NCI-H2196 treated with DMSO at 0.1 percent for 48 hours (cell line): ENCODE data around the gene CRMP1.
A peak's percentile ranks its signal among the peaks of the same experiment; 100 is the strongest.

Experiments
- DNase-seq: peaks from one replicate; lab custom pipeline; 2025; ENCODE audit not compliant: unreplicated experiment; lab: John Stamatoyannopoulos, UW

The CRMP1 gene

DNA sequence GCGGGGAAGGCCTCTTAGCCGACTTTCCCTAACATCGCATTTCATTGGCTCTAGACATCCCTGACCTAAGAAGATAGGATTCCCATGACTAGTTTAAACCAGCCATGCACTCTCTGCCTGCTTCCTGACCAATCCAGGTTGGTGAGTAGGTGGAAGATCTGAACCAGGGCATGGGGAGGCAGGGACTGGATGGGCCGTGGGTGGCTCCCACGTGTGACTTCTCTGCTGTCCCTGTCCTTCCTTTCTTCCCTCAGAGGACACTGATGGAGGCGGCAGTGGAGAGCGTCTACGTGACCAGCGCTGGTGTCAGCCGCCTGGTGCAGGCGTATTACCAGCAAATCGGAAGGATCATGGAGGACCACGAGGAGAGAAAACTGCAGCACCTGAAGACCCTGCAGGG lies 91.2 kb downstream of the CRMP1 start:
- DNase-seq = no peak

DNA sequence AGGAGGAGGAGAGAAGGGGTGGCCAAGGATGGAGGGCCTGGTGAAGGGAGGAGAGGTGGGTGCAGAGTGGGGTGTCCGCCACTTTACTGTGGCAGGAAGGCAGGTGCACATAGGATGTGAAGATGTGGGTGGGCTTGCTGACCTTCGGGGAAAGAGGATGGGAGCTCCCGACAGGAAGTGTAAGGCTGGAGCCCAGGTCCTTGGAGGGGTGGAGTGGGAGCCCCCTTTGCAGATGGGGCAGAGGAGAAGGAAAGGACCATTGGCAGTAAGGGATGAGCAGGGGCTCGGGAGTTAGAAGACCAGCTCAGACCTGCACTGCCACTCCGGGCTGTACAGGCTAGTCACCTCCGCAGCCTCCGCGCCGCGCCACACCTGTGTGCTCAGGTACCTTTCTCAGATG lies 92.4 kb downstream of the CRMP1 start:
- no peak for DNase-seq

DNA sequence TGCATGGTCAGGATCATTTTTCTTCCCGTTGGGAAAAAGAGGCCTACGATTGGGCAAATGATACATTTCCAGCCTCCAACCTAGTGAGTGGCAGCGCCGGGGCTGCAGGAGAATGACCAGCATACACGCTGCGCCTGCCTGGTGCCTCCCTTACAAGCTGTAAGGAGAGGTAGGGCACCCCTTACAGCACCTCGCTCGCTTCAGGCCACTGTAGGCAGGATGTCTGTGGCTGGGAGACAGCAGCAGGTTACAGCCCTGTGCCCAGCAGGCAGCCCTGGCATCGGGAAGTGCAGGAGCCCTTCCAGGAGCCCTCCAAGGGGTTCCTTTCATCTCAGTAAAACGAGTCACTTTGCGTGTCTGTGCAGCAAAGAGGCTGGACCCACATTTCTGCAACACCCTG lies 93.5 kb downstream of the CRMP1 start:
- no peak for DNase-seq

DNA sequence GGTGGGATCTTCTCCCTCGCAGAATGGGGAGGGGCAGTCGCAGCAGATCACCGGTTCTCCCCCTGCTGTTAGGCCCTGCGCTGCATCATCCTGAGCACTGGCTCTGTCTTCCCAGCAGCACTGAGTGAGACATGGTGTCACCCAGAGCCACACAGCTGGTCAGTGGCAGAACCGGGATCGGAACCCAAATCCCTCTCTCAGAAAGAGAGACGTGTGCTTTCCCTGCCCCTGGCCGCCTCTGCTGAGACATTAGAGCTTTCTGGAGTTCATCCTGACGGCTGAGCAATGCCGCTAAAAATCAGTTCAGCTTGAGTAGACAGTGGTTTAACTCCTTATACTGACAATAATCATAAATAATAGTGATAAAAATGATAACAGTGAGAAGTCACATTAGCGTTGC lies 93.9 kb downstream of the CRMP1 start:
- DNase-seq = no peak

DNA sequence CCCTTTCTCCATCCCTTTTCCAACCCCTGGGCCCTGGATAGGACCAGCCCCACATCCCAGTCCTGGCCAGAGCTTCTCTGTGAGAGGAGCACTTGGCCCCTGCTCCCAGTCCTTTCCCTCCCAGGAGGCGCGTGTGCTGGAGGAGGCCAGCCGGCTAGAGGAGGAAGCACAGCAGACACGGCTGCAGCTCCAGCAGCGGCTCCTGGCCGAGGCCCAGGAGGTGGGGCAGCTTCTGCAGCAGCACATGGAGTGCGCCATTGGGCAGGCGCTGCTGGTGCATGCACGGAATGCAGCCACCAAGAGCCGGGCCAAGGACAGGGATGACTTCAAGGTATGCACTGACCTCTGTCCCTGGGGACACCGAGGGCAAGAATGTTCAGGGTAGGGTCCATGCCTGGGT lies 94.4 kb downstream of the CRMP1 start:
- no peak for DNase-seq

DNA sequence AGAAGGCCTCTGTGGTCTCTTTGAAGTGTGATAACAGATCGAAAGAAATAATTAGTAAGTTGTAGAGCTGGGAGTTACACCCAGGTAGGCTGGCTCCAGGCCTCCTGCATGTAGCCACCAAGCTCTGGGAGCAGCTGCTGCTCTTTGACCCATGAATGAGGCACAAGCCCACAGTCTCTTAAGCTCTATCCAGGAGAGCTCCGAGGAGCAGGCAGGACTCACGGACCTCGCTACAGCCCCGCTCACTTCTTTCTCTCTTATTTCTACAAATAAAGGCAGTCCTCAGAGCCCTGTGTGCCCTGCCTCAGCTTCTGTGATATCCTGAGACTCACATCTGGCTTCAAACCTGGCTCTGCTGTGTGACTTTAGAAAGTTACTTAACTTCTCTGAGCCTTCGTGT lies 95.0 kb downstream of the CRMP1 start:
- DNase-seq = no peak

DNA sequence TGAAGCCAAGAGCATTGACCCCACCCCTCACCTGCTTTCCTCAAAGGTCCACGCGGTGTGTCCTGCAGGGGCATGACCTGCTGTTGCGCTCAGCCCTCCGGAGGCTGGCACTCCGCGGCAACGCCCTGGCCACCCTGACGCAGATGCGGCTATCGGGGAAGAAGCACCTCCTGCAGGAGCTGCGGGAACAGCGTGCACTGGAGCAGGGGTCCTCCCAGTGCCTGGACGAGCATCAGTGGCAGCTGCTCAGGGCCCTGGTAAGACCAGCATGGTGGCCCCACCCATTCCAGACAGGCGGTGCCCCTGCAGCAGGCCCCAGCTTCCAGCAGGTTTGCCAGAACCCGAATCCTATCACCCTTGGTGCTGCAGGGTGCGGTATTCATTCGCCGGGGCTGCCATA lies 95.9 kb downstream of the CRMP1 start:
- no peak for DNase-seq

DNA sequence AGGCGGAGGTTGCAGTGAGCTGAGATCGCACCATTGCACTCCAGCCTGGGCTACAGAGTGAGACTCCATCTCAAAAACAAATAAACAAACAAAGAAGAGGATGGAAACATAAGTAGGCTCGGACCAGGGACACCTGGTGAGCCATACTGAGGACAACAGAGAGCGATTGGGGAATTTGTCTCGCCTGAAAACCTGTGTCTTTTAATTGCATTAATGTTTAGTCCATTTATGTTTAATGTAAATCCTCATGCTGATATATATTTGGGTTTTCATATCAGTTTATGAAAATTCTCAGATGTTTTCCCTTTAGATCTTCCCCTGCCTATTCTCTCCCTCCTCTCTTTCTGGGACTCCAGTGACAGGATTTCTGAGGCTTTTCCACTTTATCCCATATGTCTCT lies 97.3 kb downstream of the CRMP1 start:
- no peak for DNase-seq

DNA sequence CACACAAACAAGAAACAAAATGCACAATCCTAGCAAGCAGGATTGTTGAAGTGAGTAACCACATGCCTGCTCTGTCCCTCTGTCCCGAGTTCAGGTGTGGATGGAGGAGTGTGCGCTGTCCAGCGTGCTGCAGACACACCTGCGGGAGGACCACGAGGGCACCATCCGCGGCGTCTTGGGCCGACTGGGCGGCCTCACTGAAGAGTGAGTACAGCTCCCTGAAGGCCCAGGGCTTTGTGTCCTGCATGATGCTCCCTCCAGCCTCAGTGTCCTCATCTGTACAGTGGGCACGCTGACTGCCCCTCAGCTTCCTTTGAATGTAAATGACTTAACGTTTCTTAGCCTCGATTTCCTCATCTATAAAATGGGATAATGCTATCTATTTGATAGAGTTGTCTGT lies 99.4 kb downstream of the CRMP1 start:
- no peak for DNase-seq

DNA sequence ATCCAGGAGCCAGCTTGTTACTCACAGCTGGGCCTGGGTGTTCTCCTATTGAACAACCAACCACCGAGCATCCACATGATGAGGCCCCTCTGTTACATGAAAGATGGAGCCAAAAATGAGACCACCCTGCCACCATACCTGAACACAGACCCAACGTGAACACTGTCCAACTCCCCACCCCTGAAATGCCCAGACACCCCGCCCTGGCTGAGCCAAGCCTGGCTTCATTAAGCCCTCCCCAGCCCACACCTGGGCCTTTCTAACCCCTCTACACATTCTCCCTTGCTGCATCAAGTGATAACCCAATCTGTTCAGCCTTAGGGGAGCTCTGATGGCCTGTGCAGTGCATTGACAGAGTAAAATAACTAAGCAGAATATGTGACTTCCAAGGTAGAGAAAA lies 101.2 kb downstream of the CRMP1 start:
- no peak for DNase-seq

DNA sequence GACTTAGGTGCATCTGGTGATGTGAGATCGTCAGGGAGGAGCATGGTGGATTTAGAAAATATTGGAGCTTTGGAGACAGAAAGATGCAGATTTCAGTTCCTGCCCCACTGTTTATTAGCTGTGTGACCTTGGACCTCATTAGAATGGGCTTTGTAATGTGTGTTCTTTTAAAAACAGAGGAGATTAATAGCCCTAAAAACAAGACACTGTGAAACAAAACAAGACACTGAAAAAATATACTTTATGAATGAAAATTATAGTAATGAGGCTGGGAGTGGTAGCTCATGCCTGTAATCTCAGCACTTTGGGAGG lies 102.4 kb downstream of the CRMP1 start:
- no peak for DNase-seq

DNA sequence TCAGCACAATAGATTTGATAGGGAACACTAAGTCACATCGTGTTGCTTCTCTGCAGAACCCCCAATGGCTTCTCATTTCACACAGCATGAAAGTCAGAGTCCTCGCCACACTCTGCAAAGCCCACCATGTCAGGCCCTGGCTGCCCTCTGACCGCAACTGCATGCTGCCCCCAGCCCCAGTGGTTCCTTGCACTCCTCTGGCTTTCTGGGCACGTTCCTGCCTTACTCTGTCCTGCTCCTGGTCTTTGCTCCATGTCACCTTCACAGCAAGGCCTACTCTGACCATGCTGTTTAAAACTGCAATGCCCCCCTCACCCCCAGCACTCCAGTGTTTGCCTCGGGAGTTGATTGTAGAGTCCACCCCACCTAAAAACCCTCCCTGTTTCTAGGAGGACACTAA lies 103.7 kb downstream of the CRMP1 start:
- DNase-seq = no peak

DNA sequence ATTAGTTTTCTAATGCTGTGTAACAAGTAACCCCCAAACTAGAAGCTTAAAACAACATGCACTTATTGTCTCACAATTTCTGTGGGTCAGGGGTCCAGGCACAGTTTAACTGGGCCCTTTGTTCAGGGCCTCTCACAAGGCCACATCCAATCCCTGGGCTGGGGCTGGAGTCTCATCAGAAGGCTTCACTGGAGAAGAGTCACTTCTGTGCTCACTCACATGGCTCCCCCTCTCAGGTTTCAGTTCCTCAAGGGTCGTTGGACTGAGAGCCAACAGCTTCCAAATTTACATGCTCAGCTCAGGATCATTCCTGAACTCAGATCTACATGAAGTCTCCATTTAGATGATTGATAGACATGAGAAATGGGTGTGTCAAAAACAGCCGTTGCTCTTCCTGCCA lies 104.7 kb downstream of the CRMP1 start:
- DNase-seq = no peak

DNA sequence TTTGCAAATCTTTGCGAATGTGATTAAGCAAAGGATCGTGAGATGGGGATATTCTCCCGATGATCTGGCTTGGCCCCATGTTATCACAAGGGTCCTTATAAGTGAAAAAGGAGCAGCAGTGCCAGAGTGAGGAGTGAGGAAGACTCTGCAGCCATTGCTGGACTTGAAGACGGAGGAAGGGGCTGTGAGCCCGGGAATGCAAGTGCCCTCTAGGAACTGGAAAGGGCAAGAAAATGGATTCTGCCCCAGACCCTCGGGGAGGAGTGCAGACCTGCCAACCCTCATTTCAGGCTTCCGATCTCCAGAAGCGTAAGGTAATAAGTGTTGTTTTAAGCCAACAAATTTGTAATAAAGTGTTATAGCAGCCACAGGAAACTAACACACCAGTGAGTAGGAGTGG lies 105.6 kb downstream of the CRMP1 start:
- DNase-seq = no peak

DNA sequence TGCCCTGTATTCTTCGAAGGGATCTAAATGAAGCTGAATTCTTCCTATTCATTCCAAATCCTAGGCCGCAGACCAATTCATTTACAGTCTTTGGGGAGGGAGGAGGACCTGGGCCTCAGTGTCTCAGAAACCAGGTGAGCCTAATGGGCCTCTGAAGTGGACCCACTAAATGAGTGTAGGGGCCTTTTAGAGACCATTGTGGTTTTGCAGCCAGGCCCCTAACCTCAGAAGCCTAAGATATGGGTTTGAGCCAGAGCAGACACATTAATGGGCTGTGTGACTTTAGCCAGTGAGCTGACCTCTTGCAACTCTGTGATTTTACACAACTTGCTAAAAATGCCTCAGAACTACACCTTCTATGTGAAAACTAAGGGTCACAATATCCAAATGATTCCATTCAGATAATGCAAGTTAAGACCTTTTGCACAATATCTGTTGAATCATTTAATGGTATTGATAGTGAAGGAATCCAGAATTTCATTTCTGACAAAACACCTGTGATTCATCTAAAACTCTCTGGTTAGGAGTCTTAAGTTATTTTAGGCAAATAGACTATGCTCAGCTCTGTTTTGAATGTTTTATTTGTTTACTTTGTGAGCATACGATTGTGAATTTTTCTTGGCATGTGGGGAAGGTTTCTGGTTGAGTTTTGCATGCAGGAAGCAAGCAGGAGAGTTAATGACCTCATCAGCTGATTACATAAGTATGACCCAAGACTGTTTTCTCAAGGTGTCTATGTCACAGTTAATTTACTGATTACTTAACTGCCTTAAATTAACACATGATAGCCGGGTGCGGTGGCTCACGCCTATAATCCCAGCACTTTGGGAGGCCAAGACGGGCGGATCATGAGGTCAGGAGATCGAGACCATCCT lies 106.8 kb downstream of the CRMP1 start:
- no peak for DNase-seq

DNA sequence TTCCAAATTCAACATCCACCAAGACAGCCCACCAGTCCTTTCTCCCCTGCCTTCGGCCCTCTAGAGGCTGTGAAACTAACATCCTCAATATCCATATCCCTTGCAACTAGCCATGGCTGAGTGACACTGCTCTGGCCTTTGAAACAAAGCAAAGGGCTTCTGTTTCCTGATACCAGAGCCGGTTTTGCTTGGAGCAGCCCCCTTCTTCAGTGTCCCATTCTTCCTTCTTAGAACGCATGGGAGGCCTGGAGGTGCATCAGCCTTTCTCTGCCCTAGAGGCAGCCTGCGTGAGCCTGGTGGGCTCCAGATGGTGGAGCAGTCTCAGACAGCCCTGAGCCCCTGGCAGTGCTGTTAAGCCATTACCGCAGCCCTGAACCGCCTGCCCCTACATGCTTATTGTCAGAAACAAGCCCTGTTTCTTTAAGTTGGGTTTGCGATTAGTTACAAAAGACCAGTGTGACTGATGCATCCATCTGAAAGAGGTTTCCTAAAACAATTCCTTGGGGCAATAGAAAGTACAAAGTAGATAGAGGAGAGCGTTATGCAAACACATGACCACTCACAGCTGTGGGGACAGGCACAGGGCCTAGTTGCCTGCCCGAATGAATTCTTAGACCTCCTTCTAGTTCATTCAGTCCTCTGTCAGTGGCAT lies 107.8 kb downstream of the CRMP1 start:
- no peak for DNase-seq

DNA sequence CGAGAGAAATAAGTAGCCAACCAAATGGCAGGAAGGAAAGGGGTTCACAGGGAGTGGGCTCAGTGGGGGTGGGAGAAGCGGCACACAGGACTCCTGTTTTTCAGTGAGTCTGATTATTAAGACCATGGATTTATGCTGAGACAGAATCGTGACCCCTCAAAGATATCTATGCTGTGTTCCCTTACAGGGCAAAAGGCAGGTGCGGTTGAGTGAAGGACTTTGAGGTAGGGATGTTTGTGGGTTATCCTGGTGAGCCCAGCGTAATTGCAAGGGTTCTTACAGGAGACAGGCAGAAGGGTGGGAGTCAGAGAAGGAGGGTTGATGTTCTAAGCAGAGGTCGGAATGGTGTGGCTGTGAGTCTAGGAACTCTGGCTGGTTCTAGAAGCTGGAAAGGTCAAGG lies 108.9 kb downstream of the CRMP1 start:
- DNase-seq = no peak

DNA sequence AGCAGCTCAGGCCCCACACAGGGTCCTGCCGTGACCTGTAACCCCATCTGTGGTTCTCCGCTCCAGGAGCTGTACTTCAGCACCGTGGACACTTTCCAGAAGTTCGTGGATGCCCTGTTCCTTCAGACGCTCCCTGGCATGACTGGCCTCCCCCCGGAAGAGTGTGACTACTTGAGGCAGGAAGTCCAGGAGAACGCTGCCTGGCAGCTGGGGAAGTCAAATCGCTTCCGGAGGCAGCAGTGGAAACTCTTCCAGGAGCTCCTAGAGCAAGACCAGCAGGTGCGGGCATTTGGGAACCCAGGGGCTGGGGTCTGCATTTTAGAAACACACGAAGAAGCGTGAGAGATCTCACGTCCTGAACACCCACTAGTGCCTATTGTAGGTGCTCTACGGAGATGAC lies 109.4 kb downstream of the CRMP1 start:
- DNase-seq = no peak

DNA sequence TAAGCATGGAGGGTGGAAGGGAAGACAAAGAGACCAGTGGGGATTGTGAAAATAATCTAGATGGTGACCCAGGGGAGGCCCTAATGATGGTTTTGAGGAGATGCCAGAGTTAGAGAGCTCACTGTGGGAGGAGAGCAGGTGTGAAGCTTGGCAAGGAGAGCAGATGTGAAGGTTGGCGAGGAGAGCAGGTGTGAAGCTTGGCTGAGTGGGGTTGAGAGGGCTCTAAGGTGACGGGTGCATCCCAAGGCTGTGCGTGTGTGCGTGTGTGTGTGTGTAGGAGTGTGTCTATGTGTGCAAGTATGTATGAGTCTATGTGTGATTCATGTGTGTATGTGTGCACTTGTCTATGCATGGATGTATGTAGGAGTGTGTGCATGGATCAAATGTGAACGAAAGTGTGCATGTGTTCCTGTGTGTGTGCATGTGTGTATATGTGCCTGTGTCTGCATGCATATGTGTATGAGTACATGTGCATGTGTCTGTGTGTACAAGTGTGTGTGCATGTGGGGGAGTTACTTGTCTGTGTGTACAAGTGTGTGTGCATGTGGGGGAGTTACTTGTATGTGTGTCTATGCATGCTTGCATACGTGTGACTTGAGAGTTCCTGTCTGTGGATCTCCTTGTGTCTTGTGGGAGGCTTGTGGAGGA lies 109.9 kb downstream of the CRMP1 start:
- peak; percentile 7 for DNase-seq

DNA sequence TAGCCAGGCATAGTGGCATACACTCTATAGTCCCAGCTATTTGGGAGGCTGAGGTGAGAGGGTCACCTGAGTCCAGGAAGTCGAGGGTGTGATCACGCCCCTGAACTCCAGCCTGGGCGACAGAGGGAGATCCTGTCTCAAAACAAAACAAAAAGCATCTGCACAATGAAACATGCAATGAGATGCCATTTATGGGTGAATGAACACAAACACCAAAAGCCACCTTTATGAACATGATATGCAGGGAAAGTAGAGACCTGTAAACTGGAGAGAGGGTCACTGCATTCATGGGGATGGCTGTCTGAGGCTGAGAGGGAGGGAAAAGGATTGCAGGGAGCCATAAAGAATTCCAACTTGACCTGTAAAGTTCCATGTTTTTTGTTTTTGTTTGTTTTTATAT lies 111.2 kb downstream of the CRMP1 start:
- DNase-seq = no peak

DNA sequence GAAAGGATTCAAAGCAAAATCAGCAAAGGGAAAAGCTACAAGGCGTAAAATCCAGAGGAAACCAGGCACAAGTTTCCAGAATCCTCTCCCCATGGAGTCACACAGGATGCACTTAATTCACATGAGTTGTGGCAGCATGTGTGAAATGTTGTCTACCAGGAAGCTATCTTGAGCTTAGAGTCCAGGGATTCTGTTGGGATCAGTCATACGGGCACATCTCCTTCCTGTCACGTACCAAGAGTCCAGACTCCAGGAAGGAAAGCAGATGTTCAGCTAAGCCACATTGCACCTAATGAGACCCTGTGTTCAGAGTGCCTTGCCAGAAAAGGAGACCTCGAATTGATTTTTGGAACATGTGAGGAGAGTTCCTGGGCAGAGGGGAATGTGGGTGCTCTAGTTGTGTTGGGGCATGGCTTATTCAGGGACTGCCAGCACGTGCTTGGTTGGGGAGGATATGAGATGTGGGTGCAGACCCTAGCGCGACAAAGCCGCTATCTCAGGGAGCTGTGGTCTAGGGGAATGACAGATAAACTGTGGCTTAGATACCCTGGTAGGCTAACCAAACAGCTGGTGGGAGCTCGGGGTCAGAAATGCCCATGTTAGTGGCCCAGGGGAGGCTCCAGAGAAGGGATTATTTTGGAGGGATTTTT lies 111.9 kb downstream of the CRMP1 start:
- no peak for DNase-seq

DNA sequence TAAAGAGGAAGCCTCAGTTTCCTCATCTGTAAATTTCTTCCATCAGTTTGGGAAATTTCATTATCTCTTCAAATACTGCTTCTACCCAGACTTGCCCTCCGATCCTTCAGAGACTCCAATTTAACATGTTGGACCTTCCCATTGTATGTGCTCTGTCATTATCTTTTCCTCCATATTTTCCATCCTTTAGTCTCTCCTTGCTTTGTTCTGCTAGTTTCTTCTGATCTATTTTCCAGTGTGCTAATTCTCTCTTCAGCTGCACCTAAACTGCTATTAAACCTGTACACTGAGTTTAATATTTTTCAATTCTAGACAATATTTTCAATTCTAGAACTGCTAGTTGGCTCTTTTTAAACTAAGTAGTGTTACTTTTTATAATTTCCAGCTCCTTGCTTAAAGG lies 116.4 kb downstream of the CRMP1 start:
- no peak for DNase-seq
